HCT116 (cell line): ENCODE measurements around the gene TMEM215. TPM values are rescaled to one million over a fixed set of nuclear protein-coding genes. Genes with fewer than 3 reads are reported as not detected.

ENCODE experiments used
- ATAC-seq: fragments of 200-7000 bp; cut with Tn5 transposase; 2 replicates; pipeline ENCODE4 v1.9.1; 2020; ENCODE audit warnings: mild to moderate bottlenecking, moderate library complexity
- BruUV-seq: library from RNA; stranded (reverse); fragments of 400-500 nt; replicated peaks from 2 replicates; lab custom pipeline; 2021; lab: Mats Ljungman, UMichigan
- CTCF ChIA-PET: fragments of 300-600 bp; sonication (Branson Sonifier 250); formaldehyde crosslinking; loops from one replicate; lab custom pipeline; 2021; ENCODE audit warnings: antibody characterized with exemption; lab: Charles Lee
- POLR2A ChIA-PET: fragments of 300-600, 350-600 bp; sonication (Branson Sonifier 250); formaldehyde crosslinking; loops from one replicate; lab custom pipeline; 2021; ENCODE audit warnings: antibody characterized with exemption; lab: Charles Lee
- RAD21 ChIA-PET, 2 experiments: fragments of 300-600 bp; sonication (Branson Sonifier 250); formaldehyde crosslinking; loops; one replicate each; lab custom pipeline; 2023; ENCODE audit warnings: low total read pairs in 2 of 2; ENCODE audit not compliant: uncharacterized antibody in 2 of 2, unreplicated experiment in 2 of 2, low non-redundant PET in 1 of 2; lab: Charles Lee
- DNase-seq: peaks from one replicate; pipeline ENCODE4 v3.0.0-alpha.2; 2010; ENCODE audit warnings: low read depth, low spot score
- H2AFZ ChIP-seq: fragments of 200-600 bp; shearing (Covaris generic), sonication (generic); 2 replicates; pipeline ENCODE4 v1.6.1; 2017; ENCODE audit warnings: low read depth, mixed run types, mixed read lengths, antibody characterized with exemption, low read length; ENCODE audit not compliant: poor library complexity, severe bottlenecking
- H3K27ac ChIP-seq: 2 replicates; pipeline ENCODE4 v1.5.1; 2012; ENCODE audit warnings: low read depth, low read length
- H3K27me3 ChIP-seq: fragments of 200-600 bp; sonication (generic); 2 replicates; pipeline ENCODE4 v1.6.1; 2016; ENCODE audit warnings: mixed run types, low read length, mixed read lengths; ENCODE audit not compliant: insufficient read depth
- H3K36me3 ChIP-seq, 2 experiments: fragments of 200-500 bp in 1 of 2; fragments of 200-600 bp in 1 of 2; sonication (Bioruptor generic) in 1 of 2; sonication (generic) in 1 of 2; 2 replicates each; pipeline versions ENCODE4 v1.5.1 to v1.6.1; 2014 to 2016; ENCODE audit warnings: low read length in 2 of 2, inconsistent platforms in 1 of 2, mixed read lengths in 1 of 2, mixed run types in 1 of 2; ENCODE audit not compliant: insufficient read depth in 2 of 2, control insufficient read depth in 1 of 2
- H3K4me1 ChIP-seq, 2 experiments: fragments of 200-600 bp in 1 of 2; sonication (generic) in 1 of 2; 2 replicates each; pipeline versions ENCODE4 v1.5.1 to v1.6.1; 2012 to 2017; ENCODE audit warnings: low read length in 2 of 2, inconsistent platforms in 1 of 2, mild to moderate bottlenecking in 1 of 2, mixed read lengths in 1 of 2, mixed run types in 1 of 2, moderate library complexity in 1 of 2; ENCODE audit not compliant: insufficient read depth in 2 of 2, control insufficient read depth in 1 of 2
- H3K4me2 ChIP-seq: fragments of 200-600 bp; sonication (generic); 2 replicates; pipeline ENCODE4 v1.6.1; 2017; ENCODE audit warnings: mixed run types, low read length, mixed read lengths
- H3K4me3 ChIP-seq, 2 experiments: fragments of 200-600 bp in 1 of 2; sonication (generic) in 1 of 2; replicated peaks in 1 of 2; 2 replicates each; pipeline ENCODE4 v1.5.1; 2011 to 2016; ENCODE audit warnings: low read length in 2 of 2, control low read depth in 1 of 2, low read depth in 1 of 2, mild to moderate bottlenecking in 1 of 2, mixed read lengths in 1 of 2, mixed run types in 1 of 2
- H3K79me2 ChIP-seq: fragments of 200-600 bp; sonication (generic); 2 replicates; pipeline ENCODE4 v1.6.1; 2017; ENCODE audit warnings: mild to moderate bottlenecking, mixed run types, low read length, moderate library complexity, mixed read lengths; ENCODE audit not compliant: insufficient read depth
- H3K9ac ChIP-seq: fragments of 200-600 bp; sonication (generic); 2 replicates; pipeline ENCODE4 v1.6.1; 2016; ENCODE audit warnings: low read length, mixed read lengths
- H3K9me2 ChIP-seq: fragments of 200-600 bp; sonication (generic), shearing (Covaris generic); 2 replicates; pipeline ENCODE4 v1.6.1; 2017; ENCODE audit warnings: mixed run types, mild to moderate bottlenecking, moderate library complexity; ENCODE audit not compliant: insufficient read depth
- H3K9me3 ChIP-seq, 2 experiments: fragments of 200-500 bp in 1 of 2; fragments of 200-600 bp in 1 of 2; sonication (Bioruptor generic) in 1 of 2; sonication (generic) in 1 of 2; 2 replicates each; pipeline ENCODE4 v1.6.1; 2014 to 2017; ENCODE audit warnings: low read length in 2 of 2, mixed read lengths in 2 of 2, inconsistent platforms in 1 of 2, low read depth in 1 of 2, mild to moderate bottlenecking in 1 of 2, mixed run types in 1 of 2, moderate library complexity in 1 of 2; ENCODE audit not compliant: control insufficient read depth in 1 of 2, insufficient read depth in 1 of 2
- H4K20me1 ChIP-seq: fragments of 200-600 bp; sonication (generic), shearing (Covaris generic); 2 replicates; pipeline ENCODE4 v1.6.1; 2017; ENCODE audit warnings: mixed run types, mild to moderate bottlenecking, moderate library complexity; ENCODE audit not compliant: insufficient read depth
- CBX3 ChIP-seq: IDR thresholded peaks from 2 replicates; pipeline ENCODE4 v1.6.1; 2012; ENCODE audit warnings: low read depth
- ZFX ChIP-seq: fragments of 450-650 bp; IDR thresholded peaks from 2 replicates; pipeline ENCODE4 v1.6.1; 2017
- intact Hi-C: fragments of 100-400 bp; cut with micrococcal nuclease; formaldehyde crosslinking; loops from 2 replicates; pipeline ENCODE4 v1.10.0; 2022
- total RNA-seq: library from RNA; stranded (reverse); gene quantifications from one replicate; pipeline ENCODE4 v1.2.1, GENCODE V29; 2021; ENCODE audit not compliant: unreplicated experiment
- TF ChIP-seq, protein P1 (sequence below): IDR thresholded peaks from 2 replicates; pipeline ENCODE4 v1.6.1; 2011; ENCODE audit warnings: mild to moderate bottlenecking, low read length, moderate library complexity; ENCODE audit not compliant: insufficient replicate concordance; ENCODE audit errors: extremely low read depth

The TMEM215 gene
- total RNA-seq, 1 experiment from 2014 or later: not detected

DNA sequence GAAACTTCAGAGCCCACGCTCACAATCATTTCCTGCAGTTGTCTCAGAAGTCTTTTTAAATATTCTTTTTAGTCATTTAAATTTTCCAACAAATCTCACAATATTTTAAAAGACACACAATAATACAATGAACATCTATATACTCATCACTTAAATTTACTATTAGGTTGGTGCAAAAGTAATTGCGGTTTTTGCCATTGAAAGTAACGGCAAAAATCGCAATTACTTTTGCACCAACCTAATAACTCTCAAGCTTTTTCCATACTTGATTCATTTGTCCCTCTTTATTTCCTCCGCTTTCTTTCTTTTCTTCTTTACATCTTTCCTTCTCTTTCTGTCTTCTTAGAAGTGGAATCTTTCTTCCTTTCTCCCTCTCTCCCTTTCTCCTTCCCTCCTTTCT, 19.2 kb upstream of the TMEM215 start:
- Histone ChIP-seq H4K20me1 (no peaks in the 10 kb centered on the region; the same call in 1 of the 2 replicates), H3K4me2 (no peak overlapping the region), H3K36me3 (no peaks in the 10 kb centered on the region), H3K27me3 (peaks cover 31% of the 10 kb centered on the region), H3K9me2 (no peaks in the 10 kb centered on the region), H3K4me3 (no peak overlapping the region), H3K4me1 (no peaks in the 10 kb centered on the region), H3K79me2 (no peaks in the 10 kb centered on the region), H3K27ac (no peak overlapping the region), H3K9ac (no peak overlapping the region), H2AFZ (no peak overlapping the region), H3K9me3 (no peaks in the 10 kb centered on the region)
- ATAC-seq (no peak), DNase-seq (no peak)
- ChIA-PET POLR2A (interaction anchor here (0.6 kb wide), 1 partner anchor 14 kb away, joined by 4 read pairs; no protein-coding TSS in a partner anchor), RAD21 (no interaction called here), CTCF (no interaction called here)
- intact Hi-C loops: no loop called here
- no TSS peak for BruUV-seq
- TF ChIP-seq, protein P1, sequence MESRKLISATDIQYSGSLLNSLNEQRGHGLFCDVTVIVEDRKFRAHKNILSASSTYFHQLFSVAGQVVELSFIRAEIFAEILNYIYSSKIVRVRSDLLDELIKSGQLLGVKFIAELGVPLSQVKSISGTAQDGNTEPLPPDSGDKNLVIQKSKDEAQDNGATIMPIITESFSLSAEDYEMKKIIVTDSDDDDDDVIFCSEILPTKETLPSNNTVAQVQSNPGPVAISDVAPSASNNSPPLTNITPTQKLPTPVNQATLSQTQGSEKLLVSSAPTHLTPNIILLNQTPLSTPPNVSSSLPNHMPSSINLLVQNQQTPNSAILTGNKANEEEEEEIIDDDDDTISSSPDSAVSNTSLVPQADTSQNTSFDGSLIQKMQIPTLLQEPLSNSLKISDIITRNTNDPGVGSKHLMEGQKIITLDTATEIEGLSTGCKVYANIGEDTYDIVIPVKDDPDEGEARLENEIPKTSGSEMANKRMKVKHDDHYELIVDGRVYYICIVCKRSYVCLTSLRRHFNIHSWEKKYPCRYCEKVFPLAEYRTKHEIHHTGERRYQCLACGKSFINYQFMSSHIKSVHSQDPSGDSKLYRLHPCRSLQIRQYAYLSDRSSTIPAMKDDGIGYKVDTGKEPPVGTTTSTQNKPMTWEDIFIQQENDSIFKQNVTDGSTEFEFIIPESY: no peak
- TF ChIP-seq CBX3: no peak

DNA sequence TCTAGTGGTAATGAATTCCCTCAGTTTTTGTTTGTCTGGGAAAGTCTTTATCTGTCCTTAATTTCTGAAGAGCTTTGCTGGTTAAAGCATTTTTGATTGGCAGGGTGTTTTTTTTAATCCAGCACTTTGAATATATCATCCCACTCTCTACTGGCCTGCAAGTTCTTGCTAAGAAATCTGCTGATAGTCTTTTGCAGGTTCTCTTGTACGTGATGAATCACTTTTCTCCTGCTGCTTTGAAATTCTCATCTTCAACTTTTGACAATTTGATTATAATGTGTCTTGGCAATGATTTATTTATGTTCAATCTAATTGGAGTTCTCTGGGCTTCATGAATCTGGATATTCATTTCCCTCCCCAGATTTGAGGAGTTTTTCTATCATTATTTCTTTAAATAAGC, 8.1 kb upstream of the TMEM215 start:
- Histone ChIP-seq H3K9me2 (no peaks in the 10 kb centered on the region), H2AFZ (no peak overlapping the region), H3K36me3 (no peaks in the 10 kb centered on the region), H3K9ac (no peak overlapping the region), H3K4me3 (no peak overlapping the region), H3K27ac (no peak overlapping the region), H4K20me1 (no peaks in the 10 kb centered on the region; the same call in 1 of the 2 replicates), H3K4me1 (no peaks in the 10 kb centered on the region), H3K4me2 (no peak overlapping the region), H3K79me2 (no peaks in the 10 kb centered on the region), H3K27me3 (peaks cover 19% of the 10 kb centered on the region), H3K9me3 (peaks cover 0 to 9% of the 10 kb centered on the region in 2 experiments; a peak in 2 of 4 replicates)
- intact Hi-C loops: no loop called here
- ChIA-PET CTCF (no interaction called here), RAD21 (no interaction called here), POLR2A (no interaction called here)
- ATAC-seq: no peak
- no TSS peak for BruUV-seq
- DNase-seq: no peak
- no peak for TF ChIP-seq ZFX
- TF ChIP-seq CBX3: peak; percentile 25; the same call in 1 of the 2 replicates
